Gastrocnemius medialis (tissue), 4 donors: Measurements from ENCODE around the gene NOL9.

Experiments
- CTCF ChIP-seq, 5 experiments: fragments of 450-650 bp in 3 of 5; fragments of 200-600 bp in 2 of 5; sonication (generic) in 2 of 5; IDR thresholded peaks in 4 of 5; conservative IDR thresholded peaks in 1 of 5; 1 replicate in 4 of 5; 2 replicates in 1 of 5; pipeline ENCODE4 v1.5.1; 2016 to 2019; ENCODE audit warnings: antibody characterized with exemption in 5 of 5, mild to moderate bottlenecking in 3 of 5, moderate library complexity in 3 of 5
- POLR2A ChIP-seq, 2 donors: fragments of 450-650 bp; IDR thresholded peaks; one replicate each; pipeline ENCODE4 v1.6.1; 2017; ENCODE audit warnings: antibody characterized with exemption in 2 of 2, mild to moderate bottlenecking in 2 of 2, moderate library complexity in 2 of 2

GRCh38 chr1:6596351-6596750 lies 42.0 kb upstream of the NOL9 start:
- TF ChIP-seq CTCF (IDR thresholded peaks at IDR 0.05 in 4 of 5, conservative IDR thresholded peaks at IDR 0.05 in 1 of 5) (no peak), POLR2A (IDR thresholded peaks at IDR 0.05) (no peak)
